IMR-90 (cell line): Measurements from ENCODE around the gene SLIT3. TPM values are rescaled to one million over a fixed set of nuclear protein-coding genes. Genes with fewer than 3 reads are reported as not detected.

Source experiments
- ATAC-seq: fragments of 200-7000 bp; cut with Tn5 transposase; 2 replicates; pipeline ENCODE4 v1.9.1; 2020; ENCODE audit warnings: low read depth, mild to moderate bottlenecking, moderate library complexity
- BruUV-seq: library from RNA; stranded (reverse); fragments of 400-500 nt; replicated peaks from 2 replicates; lab custom pipeline; 2021; lab: Mats Ljungman, UMichigan
- CTCF ChIA-PET: fragments of 300-600 bp; formaldehyde crosslinking; extraction: SDS; loops from one replicate; lab custom pipeline; 2021; ENCODE audit warnings: antibody characterized with exemption; lab: Yijun Ruan, JAX
- POLR2A ChIA-PET: fragments of 300-600 bp; sonication (Branson Sonifier 250); formaldehyde crosslinking; loops from one replicate; lab custom pipeline; 2022; ENCODE audit warnings: antibody characterized with exemption; ENCODE audit not compliant: unreplicated experiment; lab: Charles Lee
- DNase-seq: peaks from one replicate; pipeline ENCODE4 v3.0.0; 2013
- H2AFZ ChIP-seq: replicated peaks from 2 replicates; pipeline ENCODE3; 2013; ENCODE audit warnings: low read length, mild to moderate bottlenecking; ENCODE audit not compliant: poor library complexity
- H2AK5ac ChIP-seq: 2 replicates; pipeline ENCODE4 v1.6.1; 2013; ENCODE audit warnings: low read depth, low read length, inconsistent platforms
- H2AK9ac ChIP-seq: replicated peaks from 2 replicates; pipeline ENCODE3; 2013; ENCODE audit warnings: mild to moderate bottlenecking, low read depth, low read length, moderate library complexity; ENCODE audit not compliant: poor library complexity
- H2BK120ac ChIP-seq: 2 replicates; pipeline ENCODE4 v1.6.1; 2013; ENCODE audit warnings: low read depth, low read length, inconsistent platforms
- H2BK15ac ChIP-seq: 3 replicates; pipeline ENCODE4 v1.6.1; 2013; ENCODE audit warnings: low read depth, low read length, inconsistent platforms
- H2BK20ac ChIP-seq: 2 replicates; pipeline ENCODE4 v1.6.1; 2013; ENCODE audit warnings: low read depth, mild to moderate bottlenecking, inconsistent platforms, low read length, moderate library complexity
- H2BK5ac ChIP-seq: 2 replicates; pipeline ENCODE4 v1.6.1; 2013; ENCODE audit warnings: mild to moderate bottlenecking, low read depth, low read length, inconsistent platforms; ENCODE audit not compliant: poor library complexity, severe bottlenecking
- H3K14ac ChIP-seq: replicated peaks from 2 replicates; pipeline ENCODE4 v1.6.1; 2013; ENCODE audit warnings: low read depth, low read length, inconsistent platforms
- H3K18ac ChIP-seq: 2 replicates; pipeline ENCODE4 v1.6.1; 2013; ENCODE audit warnings: low read depth, low read length, control low read depth
- H3K23ac ChIP-seq: 2 replicates; pipeline ENCODE4 v1.6.1; 2013; ENCODE audit warnings: low read depth, low read length, inconsistent platforms
- H3K27ac ChIP-seq: 2 replicates; pipeline ENCODE4 v1.5.1; 2013; ENCODE audit warnings: mild to moderate bottlenecking, control low read depth, low read length; ENCODE audit not compliant: insufficient read depth
- H3K27me3 ChIP-seq: 2 replicates; pipeline ENCODE4 v1.6.1; 2013; ENCODE audit warnings: low read length; ENCODE audit not compliant: control insufficient read depth, insufficient read depth
- H3K36me3 ChIP-seq: 2 replicates; pipeline ENCODE4 v1.6.1; 2013; ENCODE audit warnings: low read length, mixed read lengths; ENCODE audit not compliant: control insufficient read depth, insufficient read depth
- H3K4ac ChIP-seq: 2 replicates; pipeline ENCODE4 v1.6.1; 2013; ENCODE audit warnings: low read depth, low read length, inconsistent platforms
- H3K4me1 ChIP-seq: 2 replicates; pipeline ENCODE4 v1.6.1; 2013; ENCODE audit warnings: low read length, mixed read lengths; ENCODE audit not compliant: control insufficient read depth, insufficient read depth
- H3K4me2 ChIP-seq: 2 replicates; pipeline ENCODE4 v1.6.1; 2013; ENCODE audit warnings: low read depth, mild to moderate bottlenecking, control low read depth, low read length, moderate library complexity
- H3K4me3 ChIP-seq: 2 replicates; pipeline ENCODE4 v1.5.1; 2013; ENCODE audit warnings: low read depth, mild to moderate bottlenecking, control low read depth, low read length, moderate library complexity; ENCODE audit not compliant: insufficient read depth
- H3K56ac ChIP-seq: 2 replicates; pipeline ENCODE4 v1.6.1; 2013; ENCODE audit warnings: low read length, inconsistent platforms; ENCODE audit not compliant: insufficient read depth; ENCODE audit errors: extremely low read depth
- H3K79me1 ChIP-seq, 2 experiments: 2 replicates each; pipeline ENCODE4 v1.6.1; 2013; ENCODE audit warnings: low read length in 2 of 2, inconsistent platforms in 1 of 2, low read depth in 1 of 2
- H3K9ac ChIP-seq: 2 replicates; pipeline ENCODE4 v1.6.1; 2013; ENCODE audit warnings: low read depth, low read length, control low read depth
- H3K9me1 ChIP-seq: 2 replicates; pipeline ENCODE4 v1.6.1; 2013; ENCODE audit warnings: low read length, inconsistent platforms; ENCODE audit not compliant: insufficient read depth
- H3K9me3 ChIP-seq: 2 replicates; pipeline ENCODE4 v1.6.1; 2013; ENCODE audit warnings: low read length; ENCODE audit not compliant: control insufficient read depth, insufficient read depth
- H4K20me1 ChIP-seq: 2 replicates; pipeline ENCODE4 v1.6.1; 2013; ENCODE audit warnings: low read length, inconsistent platforms; ENCODE audit not compliant: insufficient read depth
- H4K5ac ChIP-seq: 2 replicates; pipeline ENCODE4 v1.6.1; 2013; ENCODE audit warnings: mild to moderate bottlenecking, low read depth, low read length, control low read depth
- H4K8ac ChIP-seq, 2 experiments: 2 replicates each; pipeline ENCODE4 v1.6.1; 2013; ENCODE audit warnings: low read depth in 2 of 2, low read length in 2 of 2, control low read depth in 1 of 2, inconsistent platforms in 1 of 2
- H4K91ac ChIP-seq: 2 replicates; pipeline ENCODE4 v1.6.1; 2013; ENCODE audit warnings: low read depth, low read length, inconsistent platforms; ENCODE audit not compliant: insufficient read depth
- CEBPB ChIP-seq: IDR thresholded peaks from 2 replicates; pipeline ENCODE4 v1.6.1; 2012; ENCODE audit warnings: low read depth, low read length, improper control_type of control experiment
- ELK1 ChIP-seq: fragments of 150-350 bp; IDR thresholded peaks from 2 replicates; pipeline ENCODE4 v1.6.1; 2016; ENCODE audit warnings: low read depth, mild to moderate bottlenecking, low read length, moderate library complexity, borderline replicate concordance
- WGBS, 2 experiments: methylation state at CpG; one replicate each; pipeline versions ENCODE4 v1.1.5 to v1.1.7; 2013; ENCODE audit warnings: missing lambda C conversion rate in 2 of 2; ENCODE audit not compliant: insufficient read length in 1 of 2; ENCODE audit errors: extremely low coverage in 2 of 2; 5-methylcytosine and 5-hydroxymethylcytosine counted together
- dilution Hi-C: fragments of 300-500 bp; cut with HindIII; formaldehyde crosslinking; loops from one replicate; pipeline ENCODE4 v1.14.3; 2018; ENCODE audit warnings: low sequenced_read_pairs; ENCODE audit not compliant: unreplicated experiment
- in situ Hi-C: fragments of 300-500 bp; cut with MboI; formaldehyde crosslinking; loops from 3 replicates; pipeline ENCODE4 v1.14.3; 2019; ENCODE audit warnings: low sequenced_read_pairs, inconsistent platforms, mixed read lengths
- intact Hi-C: fragments of 100-400 bp; cut with micrococcal nuclease; formaldehyde crosslinking; loops from 2 replicates; pipeline ENCODE4 v1.10.0; 2022
- polyA plus RNA-seq, 3 experiments: library from polyadenylated mRNA; depleted of rRNA; stranded (reverse); fragments of >200 nt; gene quantifications; 2 replicates each; pipeline ENCODE4 v1.2.3, GENCODE V29; 2012; ENCODE audit warnings: low replicate concordance in 1 of 3
- total RNA-seq: library from RNA; depleted of rRNA; stranded (reverse); fragments of >200 nt; gene quantifications from 2 replicates; pipeline ENCODE4 v1.2.3, GENCODE V29; 2012

SLIT3 gene
- total and polyA plus RNA-seq, 2 of the 4 experiments (the other 2 are of a cell fraction): 0.18 to 0.50 TPM

GRCh38 chr5:169196059-169196458 is 104.9 kb downstream of the SLIT3 start:
- H2BK20ac ChIP-seq: no peak overlapping the region
- no peak overlapping the region for H2AK5ac ChIP-seq
- no peak overlapping the region for H3K14ac ChIP-seq
- H3K23ac ChIP-seq: no peak overlapping the region
- no peak overlapping the region for H3K56ac ChIP-seq
- H2BK120ac ChIP-seq: no peak overlapping the region
- no peak overlapping the region for H2BK15ac ChIP-seq
- POLR2A ChIA-PET: no interaction called here
- DNase-seq (no peak), ATAC-seq (no peak)
- in situ Hi-C loops: no loop called here
- H3K4me2 ChIP-seq: no peak overlapping the region
- TF ChIP-seq CEBPB (no peak), ELK1 (no peak)
- no peak overlapping the region for H4K5ac ChIP-seq
- H3K4me3 ChIP-seq: no peak overlapping the region
- no peaks in the 10 kb centered on the region for H4K20me1 ChIP-seq
- no peak overlapping the region for H4K91ac ChIP-seq
- no peak overlapping the region for H3K9ac ChIP-seq
- CTCF ChIA-PET: no interaction called here
- H3K27ac ChIP-seq: no peak overlapping the region
- H3K4ac ChIP-seq: no peak overlapping the region
- no peak overlapping the region for H2BK5ac ChIP-seq
- H4K8ac ChIP-seq: no peak overlapping the region
- 100% methylated on average over 1 of the region's 6 CpGs; no CpG with 5 or more reads in 1 of the 2 experiments for WGBS, 2 experiments
- H3K4me1 ChIP-seq: no peaks in the 10 kb centered on the region
- H3K9me3 ChIP-seq: peaks cover 16% of the 10 kb centered on the region
- no peaks in the 10 kb centered on the region for H3K27me3 ChIP-seq
- intact Hi-C loops: no loop called here
- dilution Hi-C loops: no loop called here
- no peak overlapping the region for H3K18ac ChIP-seq
- no TSS peak for BruUV-seq
- no peaks in the 10 kb centered on the region for H3K36me3 ChIP-seq
- no peaks in the 10 kb centered on the region for H3K9me1 ChIP-seq
- H2AFZ ChIP-seq: no peak overlapping the region
- no peaks in the 10 kb centered on the region for H3K79me1 ChIP-seq
- H2AK9ac ChIP-seq: no peak overlapping the region
